Measurements from ENCODE around the gene TAS2R20.
"Not testable (repeated sequence)": the region's sequence is repeated elsewhere in the genome, so short reads cannot be mapped to it uniquely, and the experiment has no call there.

Gene TAS2R20, protein sequence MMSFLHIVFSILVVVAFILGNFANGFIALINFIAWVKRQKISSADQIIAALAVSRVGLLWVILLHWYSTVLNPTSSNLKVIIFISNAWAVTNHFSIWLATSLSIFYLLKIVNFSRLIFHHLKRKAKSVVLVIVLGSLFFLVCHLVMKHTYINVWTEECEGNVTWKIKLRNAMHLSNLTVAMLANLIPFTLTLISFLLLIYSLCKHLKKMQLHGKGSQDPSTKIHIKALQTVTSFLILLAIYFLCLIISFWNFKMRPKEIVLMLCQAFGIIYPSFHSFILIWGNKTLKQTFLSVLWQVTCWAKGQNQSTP

DNA sequence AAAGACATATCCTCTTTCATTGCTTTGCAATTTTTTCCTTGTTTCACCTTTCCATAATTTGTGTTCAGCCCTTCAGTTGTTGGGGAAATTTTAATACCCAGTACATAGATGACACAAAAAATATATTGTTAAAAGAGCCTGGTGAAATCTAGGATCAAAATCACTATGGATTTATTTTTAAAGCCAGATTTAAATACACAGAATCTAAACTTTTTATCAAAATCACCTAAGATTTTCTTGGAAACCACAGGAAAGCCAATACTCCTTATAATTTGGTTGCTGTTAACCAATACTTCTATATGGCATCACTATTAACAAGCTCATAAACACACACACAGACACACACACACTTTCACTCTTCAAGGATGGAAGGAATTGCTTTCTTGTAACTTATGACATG, at the start of gene TAS2R20:
Gene TAS2R20, minus strand, starts transcription at position 101 of the 400 bp plus-strand sequence. CDS start 429 bp downstream, outside the sequence.
- no peak for FAIRE-seq

DNA sequence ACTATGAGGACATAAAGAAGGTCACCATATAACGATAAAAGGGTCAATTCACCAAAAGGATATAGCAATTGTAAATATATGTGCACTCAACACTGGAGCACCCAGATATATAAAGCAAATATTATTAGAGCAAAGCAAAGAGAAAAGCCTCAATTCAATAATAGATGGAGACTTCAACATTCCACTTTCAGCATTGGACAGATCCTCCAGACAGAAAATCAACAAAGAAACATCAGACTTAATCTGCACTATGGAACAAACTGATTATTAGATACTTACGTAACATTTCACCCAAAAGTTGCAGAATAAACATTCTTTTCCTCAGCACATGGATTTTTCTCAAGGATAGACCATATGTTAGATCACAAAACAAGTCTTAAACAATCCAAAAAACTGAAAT, 43.3 kb upstream of the TAS2R20 start:
- FAIRE-seq, result not testable (repeated sequence)

DNA sequence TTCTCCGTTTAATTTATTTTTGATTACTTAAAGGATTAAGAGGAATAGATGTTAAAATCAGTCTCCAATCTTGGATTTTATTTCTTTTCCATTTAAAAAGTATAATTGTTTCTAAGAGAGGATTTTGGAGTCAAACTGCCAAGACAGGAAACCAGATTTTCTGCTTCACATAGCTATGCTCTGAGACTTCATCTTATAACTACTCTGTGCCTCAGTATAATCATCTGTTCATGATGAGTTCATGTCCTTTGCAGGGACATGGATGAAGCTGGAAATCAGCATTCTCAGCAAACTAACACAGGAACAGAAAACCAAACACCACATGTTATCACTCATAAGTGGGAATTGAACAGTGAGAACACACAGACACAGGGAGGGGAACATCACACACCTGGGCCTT, 42.1 kb upstream of the TAS2R20 start:
- no peak for FAIRE-seq

- FAIRE-seq, result no peak
These were observed 41.1 kb upstream of the TAS2R20 start for GRCh38 chr12:11039171-11039570.

DNA sequence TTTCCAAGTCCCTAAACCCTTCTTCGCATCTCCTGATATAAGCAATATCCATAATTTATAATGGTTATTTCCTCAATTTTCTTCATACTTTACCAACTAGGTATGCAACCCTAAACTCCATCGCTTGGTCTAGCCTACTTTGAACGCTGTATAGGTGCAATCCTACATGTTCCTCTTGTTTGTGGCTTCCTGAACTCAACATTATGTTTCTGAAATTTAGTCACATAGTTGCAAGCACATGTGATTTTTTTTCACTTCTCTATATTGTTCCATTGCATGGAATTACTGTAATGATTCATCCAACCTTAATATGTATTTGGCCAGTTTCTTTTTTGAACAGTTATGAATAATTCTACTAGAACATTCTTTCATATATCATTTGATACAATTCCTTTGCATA, 35.9 kb upstream of the TAS2R20 start:
- FAIRE-seq, result not testable (repeated sequence)

- no peak for FAIRE-seq
These were observed 33.2 kb upstream of the TAS2R20 start, which contains the start of gene TAS2R31 for GRCh38 chr12:11031307-11031706. Gene TAS2R31 (minus strand): TSS chr12:11031407. CDS start chr12:11031335, 72 bp downstream.

DNA sequence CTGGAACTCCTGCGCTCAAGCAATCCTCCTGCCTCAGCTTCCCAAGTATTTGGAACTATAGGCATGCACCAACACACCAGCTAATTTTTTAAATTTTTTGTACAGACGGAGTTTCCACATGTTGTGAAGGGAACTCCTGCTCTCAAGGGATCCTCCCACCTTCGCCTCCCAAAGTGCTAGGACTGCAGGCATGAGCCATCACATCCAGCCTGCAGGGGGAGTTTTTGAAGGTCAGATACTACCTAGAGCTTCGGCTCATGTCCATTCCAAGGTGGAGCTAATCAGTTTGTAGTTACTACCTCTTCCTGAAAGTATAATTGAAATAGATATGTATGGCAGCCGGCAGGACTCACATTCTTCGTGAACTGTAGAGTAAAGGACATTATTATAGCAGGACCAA, 28.0 kb upstream of the TAS2R20 start:
- no peak for FAIRE-seq

DNA sequence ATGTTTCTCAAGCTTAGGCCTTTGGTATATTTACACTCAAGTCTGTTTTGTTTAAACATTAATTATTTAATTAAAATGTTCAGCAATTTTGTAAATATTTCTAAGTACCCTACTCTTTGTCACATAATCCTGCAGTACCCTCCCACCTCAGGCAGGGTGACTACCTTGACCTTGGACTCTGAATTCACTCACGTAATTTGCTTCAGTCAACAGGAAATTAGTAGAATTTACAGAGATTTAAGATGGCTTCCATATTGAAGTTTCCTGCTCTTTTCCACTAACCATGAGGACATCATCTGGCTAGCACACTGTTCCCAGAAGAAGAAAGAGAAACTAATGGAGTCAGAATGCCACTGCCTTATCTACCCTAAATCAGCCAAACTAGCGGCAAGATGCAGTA, 25.3 kb upstream of the TAS2R20 start:
- FAIRE-seq, result no peak

GRCh38 chr12:11022520-11022919, 24.4 kb upstream of the TAS2R20 start, which contains the start of gene TAS2R19:
Gene TAS2R19 (minus strand): TSS chr12:11022620. CDS start chr12:11022571, 49 bp downstream.
- no peak for FAIRE-seq

- no peak for FAIRE-seq
These were observed 18.8 kb upstream of the TAS2R20 start for GRCh38 chr12:11016937-11017336.

DNA sequence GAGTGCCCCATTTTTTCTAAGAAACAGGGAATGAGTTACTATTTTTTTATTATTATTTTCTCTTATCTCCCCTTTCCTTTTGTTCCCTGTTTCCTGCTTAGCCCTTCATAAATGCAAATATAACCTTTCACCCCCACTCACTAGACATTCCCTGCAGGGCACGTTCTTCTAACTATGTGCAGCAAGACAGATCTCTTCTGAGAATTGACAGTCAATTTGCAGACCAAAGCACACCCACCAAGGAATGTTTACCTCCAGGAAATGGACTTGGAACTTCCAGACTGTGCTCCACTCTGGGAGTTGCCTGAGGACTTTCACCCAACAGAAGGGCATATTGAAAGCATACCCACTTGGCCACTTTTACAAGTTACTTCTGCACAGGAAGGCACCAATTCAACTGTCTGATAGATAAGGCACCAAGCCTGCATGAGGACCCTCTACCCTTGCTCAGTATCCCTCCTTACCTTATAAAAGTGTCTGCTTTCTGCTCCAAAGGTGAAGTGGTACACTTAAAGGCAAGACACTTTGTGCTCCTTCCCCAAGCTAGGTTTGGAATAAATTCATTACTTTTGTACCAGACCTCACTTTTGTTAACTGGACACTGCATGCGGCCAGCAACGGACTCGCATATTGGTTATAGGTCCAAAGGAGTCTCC, 17.8 kb upstream of the TAS2R20 start:
- no peak for FAIRE-seq

- no peak for FAIRE-seq
These were observed 16.1 kb upstream of the TAS2R20 start for GRCh38 chr12:11014234-11014633.

GRCh38 chr12:11007608-11008007, 9.5 kb upstream of the TAS2R20 start:
- FAIRE-seq, result no peak

DNA sequence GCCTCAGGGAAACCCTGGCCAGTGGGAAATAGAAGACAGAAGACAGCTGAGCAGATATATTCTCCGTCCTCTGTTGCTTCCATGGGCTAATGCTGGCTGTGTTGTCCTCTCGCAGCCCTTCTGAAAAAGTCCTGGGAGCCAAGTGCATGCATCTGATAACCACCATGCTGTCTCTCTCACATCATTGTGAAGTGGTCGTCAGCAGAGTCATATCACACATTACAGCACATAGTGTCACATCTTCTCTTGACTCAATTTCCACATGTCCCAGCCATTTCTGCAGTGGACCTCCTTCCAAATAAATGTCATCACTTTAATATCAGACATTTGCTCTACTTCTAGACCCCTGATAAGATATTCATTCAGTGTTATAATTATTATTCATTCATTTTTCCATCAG, 3.8 kb downstream of the TAS2R20 start:
- no peak for FAIRE-seq

DNA sequence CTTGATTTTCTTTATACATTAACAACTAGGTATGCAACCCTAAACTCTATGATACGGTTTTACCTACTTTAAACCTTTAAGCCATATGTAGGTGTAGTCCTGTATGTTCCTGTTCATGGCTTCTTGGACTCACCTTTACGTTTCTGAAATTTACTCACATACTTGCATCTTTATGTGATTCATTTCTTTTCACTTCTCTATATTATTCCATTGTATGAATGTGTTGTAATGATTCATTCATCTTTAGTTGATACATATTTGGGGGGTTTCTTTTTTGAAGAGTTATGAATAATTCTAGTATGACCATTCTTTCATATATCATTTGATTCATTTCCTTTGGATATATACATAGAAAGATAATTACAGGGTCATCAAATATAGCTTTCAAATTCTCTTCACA, 9.0 kb downstream of the TAS2R20 start:
- FAIRE-seq, result no peak

DNA sequence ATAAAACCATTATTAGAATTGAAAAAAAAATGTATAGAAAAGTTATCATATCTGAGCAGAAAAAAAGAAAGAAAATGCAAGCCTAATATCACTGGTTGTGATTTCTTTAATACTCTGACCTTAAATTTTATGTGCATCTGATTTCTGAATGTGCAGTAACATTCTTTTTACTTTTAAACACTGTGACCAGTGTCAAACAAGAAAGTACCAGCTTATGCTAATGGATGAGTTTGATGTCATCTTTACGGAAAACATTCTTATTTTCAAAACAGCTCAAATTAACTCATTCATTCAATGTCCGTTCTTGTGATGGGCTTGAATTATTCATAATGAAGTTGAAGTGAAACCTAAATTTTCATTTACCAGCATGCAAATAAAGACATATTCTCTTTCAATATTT, 11.3 kb downstream of the TAS2R20 start, which contains the start of gene TAS2R50:
Gene TAS2R50, minus strand, starts transcription at position 101 of the 400 bp plus-strand sequence. Its CDS starts 52 bp downstream, at position 49.
- FAIRE-seq, result no peak

- no peak for FAIRE-seq
These were observed 15.9 kb downstream of the TAS2R20 start for GRCh38 chr12:10982244-10982643.

GRCh38 chr12:10974965-10975364, 23.1 kb downstream of the TAS2R20 start:
- no peak for FAIRE-seq

DNA sequence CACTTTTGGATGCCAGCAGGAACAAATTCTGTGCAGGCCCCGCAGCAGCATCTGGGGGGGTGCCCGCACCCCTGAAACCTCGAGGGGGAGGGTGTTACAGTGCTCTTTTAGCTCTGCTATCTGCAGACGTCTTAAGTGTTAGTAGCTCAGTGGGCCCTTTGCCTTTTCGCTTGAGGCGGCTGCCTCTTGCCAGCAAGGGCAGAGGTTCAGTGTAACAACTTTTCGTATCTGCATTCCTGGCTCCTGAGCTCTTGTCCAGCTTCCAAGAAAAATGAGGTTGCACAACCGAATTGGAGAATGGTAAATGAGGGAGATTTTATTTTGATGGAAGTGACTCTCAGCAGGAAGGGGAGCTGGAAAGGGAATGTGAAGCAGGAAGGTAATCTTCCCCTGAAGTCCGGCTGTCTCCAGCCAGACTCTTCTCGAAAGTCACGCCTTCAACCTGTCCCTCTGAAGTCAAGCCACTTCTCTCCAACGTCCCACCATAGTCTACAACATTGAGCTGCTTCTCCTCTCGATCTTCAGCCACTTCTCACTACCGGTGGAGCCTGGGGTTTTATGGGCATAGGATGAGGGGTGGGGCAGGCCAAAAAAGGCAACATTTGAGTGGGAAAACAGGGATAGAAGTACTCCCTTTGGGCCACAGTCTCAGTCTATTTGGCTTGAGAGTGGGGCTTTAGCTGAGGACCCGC, 29.2 kb downstream of the TAS2R20 start:
- FAIRE-seq, result no peak

DNA sequence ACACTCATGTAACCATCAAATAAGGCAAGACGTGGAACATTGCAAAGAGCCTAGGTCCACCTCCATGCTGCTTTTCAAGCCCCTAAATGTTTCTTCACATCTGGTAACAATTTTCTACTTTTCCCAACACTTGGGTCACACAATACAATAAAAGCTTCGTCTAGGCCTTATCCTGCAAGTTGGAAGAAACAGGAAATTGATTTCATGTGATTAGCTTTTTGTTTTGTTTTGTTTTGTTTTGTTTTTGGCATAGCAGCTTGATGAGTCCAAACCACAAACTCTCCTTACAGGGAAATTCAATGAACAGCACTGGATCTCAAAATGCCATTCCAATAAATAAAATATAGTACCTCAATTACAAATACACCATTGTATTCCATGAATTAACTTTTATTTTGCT, 30.7 kb downstream of the TAS2R20 start:
- FAIRE-seq, result no peak

- FAIRE-seq, result no peak
These were observed 31.8 kb downstream of the TAS2R20 start for GRCh38 chr12:10966314-10966713.

- FAIRE-seq, result no peak
These were observed 32.6 kb downstream of the TAS2R20 start for GRCh38 chr12:10965476-10965875.

- no peak for FAIRE-seq
These were observed 37.9 kb downstream of the TAS2R20 start for GRCh38 chr12:10960211-10960610.

DNA sequence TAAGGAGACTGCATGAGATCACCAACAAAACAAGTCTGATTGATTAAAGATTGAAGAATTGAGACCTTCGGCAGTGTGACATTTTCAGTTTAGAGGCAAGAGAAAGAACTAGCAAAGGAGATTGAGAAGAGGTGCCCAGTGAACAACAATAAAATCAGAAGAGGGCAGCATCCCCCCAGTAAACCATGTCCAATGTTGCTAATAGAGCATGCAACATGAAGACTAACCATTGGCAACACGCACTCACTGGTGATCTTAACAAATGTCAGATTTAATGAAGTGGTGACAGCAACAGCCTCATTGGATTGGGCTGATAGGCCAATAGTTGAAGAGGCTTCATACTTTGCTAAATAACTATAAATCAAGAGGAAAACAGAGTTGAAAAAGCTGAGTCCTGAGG, 38.3 kb downstream of the TAS2R20 start:
- no peak for FAIRE-seq
